NCI-H1092 (cell line): ENCODE measurements around the gene BORCS6.

ENCODE experiments used
- DNase-seq: peaks from one replicate; lab custom pipeline; 2025; lab: John Stamatoyannopoulos, UW

Gene BORCS6

DNA sequence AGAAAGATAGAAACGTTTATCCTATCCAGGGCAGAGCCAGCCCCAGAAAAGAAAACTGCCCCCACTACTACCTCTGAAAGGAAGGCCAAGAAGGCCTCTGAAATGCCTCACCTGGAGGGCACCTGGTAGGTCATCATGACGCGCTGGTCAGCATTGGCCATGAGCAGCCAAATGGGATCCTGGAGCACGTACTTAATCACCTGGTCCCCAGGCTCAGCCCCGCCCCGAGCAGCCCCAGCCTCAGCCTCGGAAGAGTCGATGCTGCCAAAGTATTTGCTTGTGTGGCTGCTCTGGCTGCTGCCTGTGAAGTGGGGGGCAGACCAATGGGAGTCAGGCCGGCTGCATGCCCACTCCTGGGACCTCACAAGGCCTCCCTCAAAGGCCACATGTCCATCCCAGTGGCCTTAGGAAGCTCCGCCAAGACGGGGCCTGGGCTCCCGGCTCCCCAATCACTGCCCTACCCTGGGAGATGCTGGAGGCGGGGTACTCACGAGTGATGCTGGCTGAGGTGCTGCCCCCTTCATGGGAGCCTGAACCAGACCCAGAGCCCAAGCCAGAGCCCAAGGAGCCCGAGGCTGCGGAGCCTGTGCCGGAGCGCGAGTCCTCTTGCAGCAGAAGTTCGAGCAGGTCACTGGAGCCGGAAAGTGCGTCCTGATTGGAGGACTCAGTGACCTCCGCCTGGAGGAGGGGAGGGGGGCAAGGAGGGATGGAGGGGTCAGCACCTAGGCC lies 47.7 kb downstream of the BORCS6 start:
- no peak for DNase-seq

DNA sequence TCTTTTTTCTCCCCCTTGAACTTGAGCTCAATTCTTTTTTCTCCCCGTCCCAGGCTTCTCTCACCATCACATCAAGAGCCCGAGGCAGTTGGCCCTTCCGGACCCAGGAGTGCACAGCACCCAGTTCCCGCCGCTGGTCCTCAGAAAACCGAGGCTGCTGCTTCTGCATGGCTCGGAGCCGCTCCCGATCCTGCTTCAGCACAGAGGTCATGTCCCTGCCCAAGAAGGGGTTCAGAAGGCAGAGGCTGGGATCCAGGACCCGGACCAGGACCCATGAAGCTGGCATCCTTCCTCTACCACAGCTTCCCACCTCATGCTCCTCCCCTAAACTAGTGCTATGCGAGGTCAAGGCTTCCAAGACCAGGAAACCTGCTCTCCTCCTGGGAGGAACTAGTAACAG lies 48.2 kb downstream of the BORCS6 start:
- no peak for DNase-seq

DNA sequence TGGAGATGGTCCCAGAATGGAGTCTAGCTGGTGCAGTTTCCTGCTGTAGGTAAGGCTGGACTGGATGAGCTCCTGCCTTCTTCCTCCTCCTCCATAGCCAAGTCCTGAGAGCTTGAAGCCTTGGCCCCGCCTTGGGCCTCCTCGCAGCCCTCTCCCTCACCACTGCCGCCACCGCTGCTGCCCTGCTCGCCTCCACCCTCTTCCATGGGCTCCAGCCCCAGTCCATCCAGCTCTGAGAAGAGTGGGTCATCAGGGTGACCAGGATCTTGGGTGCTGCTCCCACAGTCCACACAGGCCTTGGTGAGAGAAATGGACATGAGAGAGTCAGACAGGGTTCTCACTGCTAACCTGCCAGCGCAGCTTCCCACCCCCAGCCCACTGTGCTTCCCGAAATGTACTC lies 48.9 kb downstream of the BORCS6 start:
- DNase-seq, result no peak

DNA sequence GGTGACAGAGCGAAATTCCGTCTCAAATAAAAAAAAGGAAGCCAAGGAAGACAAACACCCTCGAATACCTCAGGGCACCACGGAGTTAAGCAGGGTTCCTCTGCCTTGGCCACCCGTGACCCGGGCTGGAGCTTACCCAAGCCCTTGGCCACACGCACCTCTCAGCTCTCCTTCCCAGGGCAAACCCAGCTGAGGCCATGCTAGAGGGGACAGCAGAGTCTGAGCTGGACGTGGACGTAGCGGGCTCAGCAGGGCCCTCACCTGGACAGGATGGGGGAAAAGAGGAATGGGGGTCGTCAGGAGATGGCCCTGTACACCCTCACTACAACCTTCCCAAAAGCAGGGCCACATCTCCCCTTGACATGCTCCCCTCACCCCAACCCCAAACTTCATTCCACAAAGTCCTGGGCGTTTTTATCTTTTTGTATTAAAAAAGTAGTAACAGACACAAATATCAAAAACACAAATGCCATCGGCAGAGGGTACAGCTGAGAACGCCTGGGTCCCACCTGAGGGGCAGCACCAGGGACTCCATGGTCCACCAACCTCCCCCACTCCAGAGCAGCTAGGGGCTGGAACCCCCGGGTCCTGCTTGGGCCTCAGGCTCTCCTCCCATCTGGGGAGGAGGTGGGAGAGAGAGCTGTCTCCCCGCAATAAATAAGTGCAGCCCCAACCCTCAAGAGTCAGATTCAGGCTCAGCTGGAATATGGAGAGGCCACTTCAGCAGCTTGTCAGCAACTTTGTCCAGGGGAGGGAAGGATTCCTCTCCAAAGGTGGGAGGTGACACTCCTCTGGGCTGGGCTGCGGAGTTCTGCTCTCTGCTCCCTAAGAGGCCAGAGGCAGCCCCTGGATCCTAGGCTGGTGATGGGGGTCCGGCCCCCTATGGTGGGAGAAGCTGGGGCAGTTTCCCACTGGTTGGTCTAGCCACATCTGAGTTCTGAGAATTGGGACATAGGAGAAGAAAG lies 49.6 kb downstream of the BORCS6 start:
- DNase-seq, result no peak

DNA sequence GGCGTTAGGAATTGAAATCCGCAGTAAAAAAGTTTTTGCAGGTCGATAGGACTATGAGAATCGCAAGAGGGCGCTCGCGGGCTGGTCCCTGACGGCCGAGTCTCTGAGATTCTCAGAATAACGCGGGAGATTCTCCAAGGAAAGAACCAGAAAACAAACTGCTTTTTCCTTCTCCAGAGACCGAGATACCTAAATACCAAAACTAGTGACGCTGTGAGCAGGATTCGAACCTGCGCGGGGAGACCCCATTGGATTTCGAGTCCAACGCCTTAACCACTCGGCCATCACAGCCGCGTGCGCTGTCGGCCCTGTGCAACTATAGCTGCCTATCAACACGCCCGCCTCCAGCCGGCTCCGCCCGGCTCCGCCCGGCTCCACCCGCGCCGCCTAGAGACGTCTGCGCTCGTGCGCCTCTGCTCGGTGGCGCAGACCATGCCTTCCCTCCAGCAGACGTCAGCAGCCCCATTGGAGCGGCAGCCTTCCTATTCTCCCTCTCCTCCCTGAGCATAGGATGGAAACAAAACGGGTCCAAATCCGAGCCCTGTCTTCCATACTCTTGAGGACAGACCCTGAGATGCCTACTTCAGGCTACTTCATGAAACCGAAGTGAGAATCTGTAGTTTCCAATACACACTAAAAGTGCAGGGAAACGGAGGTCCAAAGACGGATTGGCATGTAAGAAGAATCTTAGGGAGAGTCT lies 51.2 kb downstream of the BORCS6 start:
- DNase-seq, result peak; percentile 89

DNA sequence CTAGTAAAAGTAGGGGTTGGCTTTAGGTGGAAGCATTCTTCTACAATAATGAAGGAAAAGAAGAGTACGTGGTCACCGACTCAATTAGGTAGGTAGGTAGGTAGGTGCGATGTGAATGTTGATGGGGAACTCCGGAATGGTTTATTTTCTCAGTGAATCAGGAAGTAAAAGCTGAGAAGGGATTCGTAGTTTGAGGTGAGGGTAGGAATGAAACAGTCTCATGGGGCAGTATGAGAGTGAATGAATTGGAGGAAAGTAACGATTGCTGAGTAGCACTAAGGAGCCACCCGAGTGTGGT lies 51.7 kb downstream of the BORCS6 start:
- no peak for DNase-seq
